HEK293 (cell line): ENCODE measurements around the gene FHL5.

ENCODE experiments used
- CTCF ChIA-PET: fragments of 350-600 bp; formaldehyde crosslinking; extraction: SDS; loops from one replicate; lab custom pipeline; 2021; ENCODE audit warnings: antibody characterized with exemption; lab: Yijun Ruan, JAX
- POLR2A ChIA-PET: fragments of 300-600 bp; formaldehyde crosslinking; extraction: SDS; loops from one replicate; lab custom pipeline; 2020; ENCODE audit warnings: antibody characterized with exemption, inconsistent platforms; lab: Yijun Ruan, JAX
- H3K27ac ChIP-seq: fragments of 200-500 bp; sonication (Bioruptor generic); 2 replicates; pipeline ENCODE4 v1.5.1; 2014; ENCODE audit warnings: low read depth, low read length, control low read depth, inconsistent platforms; ENCODE audit errors: extremely low read depth
- H3K36me3 ChIP-seq, 2 experiments: fragments of 200-500 bp in 1 of 2; sonication (Bioruptor generic) in 1 of 2; 1 replicate in 1 of 2; 2 replicates in 1 of 2; pipeline ENCODE4 v1.5.1; 2014 to 2017; ENCODE audit warnings: inconsistent platforms in 2 of 2, low read length in 2 of 2; ENCODE audit not compliant: control insufficient read depth in 2 of 2, insufficient read depth in 1 of 2
- H3K4me1 ChIP-seq: fragments of 200-500 bp; sonication (Bioruptor generic); 2 replicates; pipeline ENCODE4 v1.5.1; 2014; ENCODE audit warnings: mild to moderate bottlenecking, low read length, inconsistent platforms; ENCODE audit not compliant: control insufficient read depth, insufficient read depth
- H3K4me3 ChIP-seq: 2 replicates; pipeline ENCODE4 v1.5.1; 2011; ENCODE audit warnings: low read depth, mild to moderate bottlenecking, control low read depth, low read length, moderate library complexity
- H3K9me3 ChIP-seq: fragments of 200-500 bp; sonication (Bioruptor generic); 2 replicates; pipeline ENCODE4 v1.5.1; 2014; ENCODE audit warnings: low read depth, low read length, inconsistent platforms; ENCODE audit not compliant: control insufficient read depth, insufficient read depth
- ATF2 ChIP-seq: fragments of 450-650 bp; formaldehyde crosslinking; IDR thresholded peaks from 2 replicates; pipeline ENCODE4 v1.5.1; 2016; ENCODE audit warnings: missing biosample characterization, missing genetic modification characterization, low read depth
- GLI4 ChIP-seq: fragments of 450-650 bp; formaldehyde crosslinking; IDR thresholded peaks from 2 replicates; pipeline ENCODE4 v1.5.1; 2016; ENCODE audit warnings: missing biosample characterization, missing genetic modification characterization
- KLF1 ChIP-seq: fragments of 450-650 bp; formaldehyde crosslinking; IDR thresholded peaks from 2 replicates; pipeline ENCODE4 v1.5.1; 2016; ENCODE audit warnings: missing biosample characterization, missing genetic modification characterization
- KLF16 ChIP-seq: fragments of 450-650 bp; formaldehyde crosslinking; IDR thresholded peaks from 2 replicates; pipeline ENCODE4 v1.5.1; 2017; ENCODE audit warnings: missing biosample characterization, missing genetic modification characterization
- KLF17 ChIP-seq: fragments of 450-650 bp; formaldehyde crosslinking; IDR thresholded peaks from 2 replicates; pipeline ENCODE4 v1.5.1; 2016; ENCODE audit warnings: missing biosample characterization, missing genetic modification characterization
- MYNN ChIP-seq: fragments of 450-650 bp; formaldehyde crosslinking; IDR thresholded peaks from 2 replicates; pipeline ENCODE4 v1.5.1; 2016; ENCODE audit warnings: missing biosample characterization, missing genetic modification characterization, borderline replicate concordance
- OVOL3 ChIP-seq: fragments of 450-650 bp; formaldehyde crosslinking; IDR thresholded peaks from 2 replicates; pipeline ENCODE4 v1.5.1; 2016; ENCODE audit warnings: missing biosample characterization, missing genetic modification characterization
- PRDM10 ChIP-seq: fragments of 450-650 bp; formaldehyde crosslinking; IDR thresholded peaks from 2 replicates; pipeline ENCODE4 v1.5.1; 2016; ENCODE audit warnings: missing biosample characterization, missing genetic modification characterization
- SALL2 ChIP-seq: fragments of 450-650 bp; formaldehyde crosslinking; IDR thresholded peaks from 2 replicates; pipeline ENCODE4 v1.5.0; 2017; ENCODE audit warnings: missing biosample characterization, mild to moderate bottlenecking, missing genetic modification characterization, borderline replicate concordance
- SP7 ChIP-seq: fragments of 450-650 bp; formaldehyde crosslinking; IDR thresholded peaks from 2 replicates; pipeline ENCODE4 v1.5.1; 2016; ENCODE audit warnings: missing biosample characterization, missing genetic modification characterization
- ZBTB7A ChIP-seq: fragments of 450-650 bp; formaldehyde crosslinking; IDR thresholded peaks from 2 replicates; pipeline ENCODE4 v1.5.1; 2016; ENCODE audit warnings: low read depth, missing biosample characterization, missing genetic modification characterization
- ZBTB8A ChIP-seq: fragments of 450-650 bp; formaldehyde crosslinking; IDR thresholded peaks from 2 replicates; pipeline ENCODE4 v1.5.1; 2016; ENCODE audit warnings: missing biosample characterization, missing genetic modification characterization
- ZEB2 ChIP-seq: fragments of 450-650 bp; formaldehyde crosslinking; IDR thresholded peaks from 2 replicates; pipeline ENCODE4 v1.5.1; 2016; ENCODE audit warnings: missing biosample characterization, missing genetic modification characterization
- ZFP37 ChIP-seq: fragments of 450-650 bp; formaldehyde crosslinking; IDR thresholded peaks from 2 replicates; pipeline ENCODE4 v1.5.1; 2016; ENCODE audit warnings: missing biosample characterization, missing genetic modification characterization
- ZNF114 ChIP-seq: fragments of 450-650 bp; formaldehyde crosslinking; IDR thresholded peaks from 2 replicates; pipeline ENCODE4 v1.5.0; 2017; ENCODE audit warnings: missing biosample characterization, missing genetic modification characterization
- ZNF146 ChIP-seq: fragments of 450-650 bp; formaldehyde crosslinking; IDR thresholded peaks from 2 replicates; pipeline ENCODE4 v1.5.1; 2016; ENCODE audit warnings: missing biosample characterization, missing genetic modification characterization
- ZNF155 ChIP-seq: fragments of 450-650 bp; formaldehyde crosslinking; IDR thresholded peaks from 2 replicates; pipeline ENCODE4 v1.5.1; 2016; ENCODE audit warnings: missing biosample characterization, missing genetic modification characterization
- ZNF202 ChIP-seq: fragments of 450-650 bp; formaldehyde crosslinking; IDR thresholded peaks from 2 replicates; pipeline ENCODE4 v1.5.1; 2016; ENCODE audit warnings: missing biosample characterization, missing genetic modification characterization, borderline replicate concordance
- ZNF221 ChIP-seq: fragments of 450-650 bp; formaldehyde crosslinking; IDR thresholded peaks from 2 replicates; pipeline ENCODE4 v1.5.1; 2017; ENCODE audit warnings: missing biosample characterization, missing genetic modification characterization, borderline replicate concordance
- ZNF292 ChIP-seq: fragments of 450-650 bp; formaldehyde crosslinking; IDR thresholded peaks from 2 replicates; pipeline ENCODE4 v1.5.1; 2016; ENCODE audit warnings: low read depth, missing biosample characterization, missing genetic modification characterization, borderline replicate concordance
- ZNF302 ChIP-seq: fragments of 450-650 bp; formaldehyde crosslinking; IDR thresholded peaks from 2 replicates; pipeline ENCODE4 v1.5.1; 2016; ENCODE audit warnings: missing biosample characterization, missing genetic modification characterization, low read depth
- ZNF426 ChIP-seq: fragments of 450-650 bp; formaldehyde crosslinking; IDR thresholded peaks from 2 replicates; pipeline ENCODE4 v1.5.1; 2017; ENCODE audit warnings: missing biosample characterization, missing genetic modification characterization, mild to moderate bottlenecking, inconsistent platforms, moderate library complexity
- ZNF530 ChIP-seq: fragments of 450-650 bp; formaldehyde crosslinking; IDR thresholded peaks from 2 replicates; pipeline ENCODE4 v1.5.1; 2016; ENCODE audit warnings: low read depth, missing biosample characterization, missing genetic modification characterization
- ZNF768 ChIP-seq: fragments of 450-650 bp; formaldehyde crosslinking; IDR thresholded peaks from 2 replicates; pipeline ENCODE4 v1.5.1; 2018; ENCODE audit warnings: missing biosample characterization, mild to moderate bottlenecking, missing genetic modification characterization
- ZSCAN5A ChIP-seq: fragments of 450-650 bp; formaldehyde crosslinking; IDR thresholded peaks from 2 replicates; pipeline ENCODE4 v1.5.1; 2016; ENCODE audit warnings: missing biosample characterization, missing genetic modification characterization

The FHL5 gene

GRCh38 chr6:96562886-96563285, at the start of gene FHL5:
TSS of gene FHL5 (plus strand) at chr6:96563128. CDS start at chr6:96603614, 40,486 bp downstream.
- H3K4me3 ChIP-seq = no peak within 1 kb of the TSS
- CTCF ChIA-PET = no interaction called here
- no peaks in the 10 kb centered on the region for H3K9me3 ChIP-seq
- H3K4me1 ChIP-seq = no peaks in the 10 kb centered on the region
- TF ChIP-seq KLF16 (tag by site-specific recombination) = no peak
- no peak for TF ChIP-seq ZNF426 (tag by site-specific recombination)
- TF ChIP-seq ZNF221 (tag by site-specific recombination) = no peak
- no peak for TF ChIP-seq ZNF302 (tag by site-specific recombination)
- TF ChIP-seq KLF17 (tag by site-specific recombination) = no peak
- no peak for TF ChIP-seq ZNF292 (tag by site-specific recombination)
- no peak for TF ChIP-seq ZBTB7A (tag by site-specific recombination)
- TF ChIP-seq ZNF202 (tag by site-specific recombination) = no peak
- TF ChIP-seq OVOL3 = no peak
- TF ChIP-seq ZFP37 (tag by site-specific recombination) = no peak
- TF ChIP-seq ZNF114 (tag by site-specific recombination) = no peak
- TF ChIP-seq MYNN = no peak
- TF ChIP-seq, all 188 proteins: peak for 0
- no peak within 1 kb of the TSS for H3K27ac ChIP-seq
- POLR2A ChIA-PET = no interaction called here
- H3K36me3 ChIP-seq = no peaks in the 10 kb centered on the region

- no peaks in the 10 kb centered on the region for H3K4me1 ChIP-seq
- no peak overlapping the region for H3K27ac ChIP-seq
- H3K9me3 ChIP-seq = no peaks in the 10 kb centered on the region
- ChIA-PET POLR2A (interaction anchor here (2.0 kb wide), 1 partner anchor 404 kb away, joined by 7 read pairs; the partner anchor contains the start of gene KLHL32), CTCF (no interaction called here)
- H3K4me3 ChIP-seq = peak overlapping the region; percentile 94
- H3K36me3 ChIP-seq = peaks cover 2 to 4% of the 10 kb centered on the region in 2 experiments; a peak in 2 of 3 replicates
- no peak for TF ChIP-seq ZNF530 (tag by site-specific recombination)
- no peak for TF ChIP-seq ZSCAN5A (tag by site-specific recombination)
- peak; percentile 33 for TF ChIP-seq ZBTB8A
- 0 out of 2 replicates have a peak, but pooled peaks have one; percentile 16 for TF ChIP-seq PRDM10
- TF ChIP-seq ZEB2 (tag by site-specific recombination) = no peak
- TF ChIP-seq ZNF146 (tag by site-specific recombination) = no peak
- no peak for TF ChIP-seq ZNF155 (tag by site-specific recombination)
- TF ChIP-seq ZNF768 (tag by site-specific recombination) = no peak
- no peak for TF ChIP-seq KLF1 (tag by site-specific recombination)
- TF ChIP-seq ATF2 = no peak
- TF ChIP-seq GLI4 (tag by site-specific recombination) = no peak
- 0 out of 2 replicates have a peak, but pooled peaks have one; percentile 20 for TF ChIP-seq SP7 (tag by site-specific recombination)
- TF ChIP-seq SALL2 = no peak
Measured at GRCh38 chr6:96520171-96521115, 42.5 kb upstream of the FHL5 start.
